HG03342 (cell line): ENCODE data around the gene MAP4K1.
"Not testable (repeated sequence)": the region's sequence is repeated elsewhere in the genome, so short reads cannot be mapped to it uniquely, and the experiment has no call there.

ENCODE experiments used
- ATAC-seq: cut with Tn5 transposase; IDR thresholded peaks from one replicate; pipeline ENCODE4 v1.9.1; 2021; ENCODE audit warnings: mild to moderate bottlenecking, moderate library complexity; ENCODE audit not compliant: unreplicated experiment

MAP4K1 gene

DNA sequence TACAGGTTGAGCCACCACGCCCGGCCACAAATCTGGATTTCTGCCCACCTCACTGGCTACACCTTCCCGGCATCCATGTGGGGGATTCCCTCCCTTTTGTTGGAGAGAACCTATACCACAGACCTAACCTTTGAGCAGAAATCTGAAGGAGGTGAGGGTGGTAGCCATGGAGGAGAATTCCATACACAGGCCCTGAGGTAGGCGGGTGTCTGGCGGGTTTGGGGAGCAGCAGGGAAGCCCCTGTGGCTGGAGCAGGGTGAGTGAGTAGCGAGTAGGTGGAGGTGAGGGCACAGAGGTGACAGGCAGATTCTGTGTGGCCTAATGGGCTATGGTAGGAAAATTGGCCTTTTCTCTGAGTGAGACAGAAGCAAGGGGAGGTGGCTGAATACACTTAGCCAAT is 11.8 kb upstream of the MAP4K1 start:
- ATAC-seq: no peak

DNA sequence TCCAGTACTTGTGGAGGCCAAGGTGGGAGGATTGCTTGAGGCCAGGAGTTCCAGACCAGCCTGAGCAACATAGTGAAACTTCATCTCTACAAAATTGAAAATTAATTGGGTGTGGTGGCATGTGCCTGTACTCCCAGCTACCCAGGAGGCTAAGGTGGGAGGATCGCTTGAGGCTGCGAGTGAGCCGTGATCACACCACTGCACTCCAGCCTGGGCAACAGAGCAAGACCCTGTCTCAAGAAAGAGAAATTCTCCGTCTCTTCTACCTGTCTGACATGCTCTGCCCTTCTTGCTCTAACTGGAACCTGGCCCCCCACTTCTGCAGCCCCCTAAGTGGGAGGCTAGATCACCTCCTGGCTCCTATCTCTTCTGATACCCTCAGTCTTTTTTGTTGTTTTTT is 8.6 kb upstream of the MAP4K1 start:
- no peak for ATAC-seq

DNA sequence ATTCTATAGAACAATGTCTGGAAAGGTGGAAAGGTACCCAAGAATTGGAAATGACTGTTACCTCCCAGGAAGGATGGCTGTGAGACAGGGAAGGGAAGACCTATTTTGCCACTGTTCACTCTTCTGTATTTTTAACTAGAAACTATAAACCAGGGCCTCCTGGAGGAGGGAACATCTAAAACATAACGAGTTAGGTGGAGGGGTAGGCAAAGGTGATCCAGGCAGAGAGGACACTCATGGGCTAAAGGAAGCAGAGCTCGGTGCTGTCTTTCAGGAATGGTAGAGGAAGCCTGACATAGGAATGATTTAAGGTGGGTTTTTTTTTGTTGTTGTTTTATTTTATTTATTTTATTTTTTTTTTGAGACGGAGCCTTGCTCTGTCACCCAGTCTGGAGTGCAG is 7.1 kb upstream of the MAP4K1 start:
- ATAC-seq: no peak

DNA sequence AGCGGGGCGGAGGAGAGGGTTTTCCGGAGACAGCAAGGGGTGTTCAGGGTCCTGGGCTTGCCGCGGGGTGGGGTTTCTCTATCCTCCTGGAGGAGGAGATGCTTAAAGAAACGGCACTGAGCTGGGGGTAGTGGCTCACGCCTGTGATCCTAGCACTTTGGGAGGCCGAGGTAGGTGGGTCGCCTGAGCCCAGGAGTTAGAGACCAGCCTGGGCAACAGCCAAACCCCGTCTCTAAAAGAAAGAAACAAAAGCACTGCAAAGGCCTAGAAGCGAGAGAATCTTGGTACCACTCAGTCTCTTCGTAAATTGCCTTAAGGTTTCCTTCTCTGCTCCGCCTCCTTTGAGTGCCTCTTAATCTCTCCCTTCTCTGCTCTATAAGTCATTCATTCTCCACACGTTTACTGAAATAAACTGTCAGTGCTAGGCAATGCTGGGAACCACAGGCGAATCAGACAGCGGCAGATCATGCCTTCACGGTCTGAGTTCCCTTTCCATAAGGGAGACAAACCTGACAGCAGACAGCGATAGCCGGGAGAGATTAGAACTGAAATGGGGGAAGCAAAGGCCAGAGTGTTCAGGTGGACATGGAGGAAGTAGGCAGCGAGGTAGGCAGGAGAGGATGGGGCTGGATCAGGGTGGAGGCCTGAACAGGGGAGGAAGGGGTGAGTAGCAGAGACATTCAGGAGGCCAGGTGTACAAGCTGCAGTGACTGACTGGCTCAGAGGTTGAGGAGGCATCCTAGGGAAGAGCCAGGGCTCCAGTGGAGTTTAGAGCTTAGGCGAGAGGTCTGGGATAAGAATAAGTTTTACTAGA is 1.8 kb upstream of the MAP4K1 start:
- no peak for ATAC-seq

DNA sequence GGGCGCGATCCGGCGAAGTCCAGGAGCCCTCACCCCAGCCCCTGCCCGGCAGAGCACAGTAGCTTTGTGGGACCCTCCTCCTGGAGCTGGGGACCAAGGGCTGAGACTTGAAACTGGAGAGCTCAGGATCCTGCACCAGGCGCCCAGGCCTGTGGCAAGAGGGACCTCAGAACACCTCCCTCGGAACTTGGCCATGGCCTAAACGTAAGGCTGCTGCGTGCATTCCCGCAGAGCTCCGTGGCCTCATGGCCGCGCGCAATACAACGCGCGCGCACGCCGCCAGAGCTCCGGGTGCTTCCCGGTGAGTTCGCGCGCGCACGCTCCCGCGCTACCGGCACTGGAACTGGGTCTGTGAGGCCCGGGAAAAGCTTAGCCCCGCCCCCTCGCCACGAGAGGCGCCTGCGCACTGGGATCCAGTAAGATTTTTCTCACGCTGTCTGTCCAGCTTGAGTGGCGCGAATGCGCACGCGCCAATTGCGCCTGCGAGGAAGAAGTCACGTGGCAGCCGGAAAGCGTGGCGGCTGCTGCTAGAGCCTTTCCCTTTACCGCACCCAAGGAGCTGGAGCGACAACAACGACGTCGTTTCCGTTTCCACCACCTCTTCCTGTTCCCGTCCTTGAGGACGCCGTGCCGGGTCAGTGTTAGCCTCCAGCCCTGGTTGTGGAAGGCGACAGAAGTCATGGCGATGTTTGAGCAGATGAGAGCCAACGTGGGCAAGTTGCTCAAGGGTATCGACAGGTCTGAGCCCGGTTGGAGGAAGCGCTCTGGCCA is 1.0 kb upstream of the MAP4K1 start, which contains the start of gene EIF3K:
EIF3K (plus strand) TSS at position 599 of the 771 bp plus-strand sequence; CDS start at position 680, 81 bp downstream.
- peak; percentile 54 for ATAC-seq

DNA sequence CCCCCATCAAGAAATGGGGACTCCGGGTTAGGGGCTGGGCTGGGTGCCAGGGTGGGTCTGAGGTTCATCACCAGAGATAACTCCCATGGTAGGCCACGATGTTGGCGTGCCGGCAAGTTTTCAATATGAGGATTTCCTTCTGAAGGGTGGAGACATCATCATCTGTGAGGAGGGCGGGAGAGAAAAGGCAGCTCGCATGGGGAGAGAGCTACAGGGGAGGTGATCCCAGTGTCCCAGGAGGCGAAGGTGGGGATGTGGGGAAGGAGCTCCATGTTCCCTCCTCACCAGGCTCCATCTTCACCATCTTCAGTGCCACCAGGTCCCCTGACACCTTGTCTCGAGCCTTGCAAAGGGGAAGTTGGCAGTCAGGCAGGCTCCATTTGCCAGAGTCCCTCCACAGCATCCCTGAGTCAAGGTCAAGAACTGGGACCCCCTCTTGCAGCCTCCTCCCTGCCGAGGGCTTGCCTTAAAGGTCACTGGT is 430 bp downstream of the MAP4K1 start:
- ATAC-seq: no peak

DNA sequence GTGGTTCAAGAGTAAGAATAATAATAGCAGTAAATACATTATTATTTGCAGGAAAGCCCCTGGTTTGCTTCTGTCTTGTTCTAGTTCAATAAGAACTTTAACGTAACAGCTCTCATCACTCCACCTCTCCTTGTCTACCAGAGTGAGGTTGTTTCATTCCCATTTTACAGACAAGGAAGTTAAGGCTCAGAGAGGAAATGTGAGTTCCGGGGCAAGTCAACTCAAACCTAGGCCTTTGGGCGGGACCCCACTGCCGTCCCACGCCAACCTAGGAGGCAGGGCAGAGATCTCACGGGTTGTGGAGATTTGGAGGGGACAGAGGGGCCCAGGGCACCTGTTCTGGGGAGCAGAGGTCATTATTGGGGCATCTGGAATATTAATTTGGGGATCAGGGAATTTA is 1.5 kb downstream of the MAP4K1 start:
- no peak for ATAC-seq

DNA sequence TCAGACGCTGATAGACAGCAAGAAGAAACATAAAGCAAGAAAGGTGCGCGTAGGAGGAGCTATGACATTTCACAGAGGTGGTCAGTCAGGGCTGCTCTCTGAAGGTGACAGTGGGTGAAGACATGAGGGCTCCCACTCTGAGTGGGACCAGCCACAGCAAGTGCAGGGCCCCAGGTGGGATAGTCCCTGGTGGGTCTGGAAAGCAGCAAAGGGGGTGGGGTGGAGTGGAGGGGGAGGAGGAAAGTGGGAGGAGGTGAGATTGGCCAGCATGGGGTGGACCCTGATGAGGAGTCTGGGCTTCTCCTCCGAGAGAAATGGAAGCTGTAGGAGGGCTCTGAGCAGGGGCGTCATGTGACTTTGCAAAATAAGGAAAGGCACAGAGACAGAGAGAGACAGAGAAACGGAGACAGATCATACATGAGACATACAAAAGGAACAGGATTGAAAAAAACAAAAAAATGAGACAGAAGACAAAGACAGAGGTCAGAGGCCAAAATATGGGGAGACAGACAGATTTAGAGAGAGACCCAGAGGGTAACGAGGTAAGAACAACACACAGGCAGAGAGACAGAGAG is 2.7 kb downstream of the MAP4K1 start:
- no peak for ATAC-seq

DNA sequence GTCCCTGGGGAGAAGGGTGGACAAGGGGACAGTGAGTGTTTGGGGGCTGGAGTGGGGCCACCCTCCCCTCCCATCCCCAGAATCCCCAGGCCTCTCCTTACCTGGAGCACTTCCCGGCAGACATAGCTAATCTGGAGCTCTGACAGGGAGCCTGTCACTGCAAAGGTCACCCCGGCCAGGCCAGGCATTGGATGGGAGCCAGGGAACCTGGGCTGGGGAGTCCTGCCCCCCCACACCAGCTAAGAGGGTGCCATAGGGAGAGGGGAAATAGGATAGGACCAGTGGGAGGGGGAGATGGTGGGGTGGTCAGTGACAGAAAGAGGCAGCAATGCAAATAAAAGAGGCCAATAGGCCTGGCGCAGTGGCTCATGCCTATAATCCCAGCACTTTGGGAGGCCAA is 3.5 kb downstream of the MAP4K1 start:
- no peak for ATAC-seq

DNA sequence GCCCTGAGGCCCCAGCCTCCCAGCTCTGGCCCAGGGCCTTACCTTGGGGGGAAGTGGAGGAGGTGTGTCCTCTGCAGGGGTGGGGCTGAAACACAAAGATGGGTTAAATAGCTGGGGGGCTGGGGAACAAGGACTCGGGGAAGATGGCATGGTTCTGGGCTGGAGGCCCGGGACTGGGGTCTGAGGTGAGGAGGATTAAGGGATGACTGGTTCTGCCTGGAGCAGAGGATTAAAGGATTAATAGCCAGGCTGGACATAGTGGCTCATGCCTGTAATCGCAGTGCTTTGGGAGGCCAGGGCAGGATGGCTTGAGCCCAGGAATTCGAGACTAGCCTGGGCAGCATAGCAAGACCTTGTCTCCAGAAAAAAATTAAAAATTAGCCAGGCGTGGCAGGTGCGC is 11.6 kb downstream of the MAP4K1 start:
- ATAC-seq: no peak

DNA sequence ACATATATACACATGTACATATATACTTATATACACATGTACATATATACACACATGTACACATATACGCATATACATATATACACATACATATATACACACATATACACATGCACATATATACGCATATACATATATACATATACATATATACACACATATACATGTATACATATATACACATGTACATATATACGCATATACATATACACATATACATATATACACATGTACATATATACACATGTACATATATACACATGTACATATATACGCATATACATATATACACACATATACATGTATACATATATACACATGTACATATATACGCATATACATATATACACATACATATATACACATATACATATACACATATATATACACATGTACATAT is 14.9 kb downstream of the MAP4K1 start:
- ATAC-seq: not testable (repeated sequence)

DNA sequence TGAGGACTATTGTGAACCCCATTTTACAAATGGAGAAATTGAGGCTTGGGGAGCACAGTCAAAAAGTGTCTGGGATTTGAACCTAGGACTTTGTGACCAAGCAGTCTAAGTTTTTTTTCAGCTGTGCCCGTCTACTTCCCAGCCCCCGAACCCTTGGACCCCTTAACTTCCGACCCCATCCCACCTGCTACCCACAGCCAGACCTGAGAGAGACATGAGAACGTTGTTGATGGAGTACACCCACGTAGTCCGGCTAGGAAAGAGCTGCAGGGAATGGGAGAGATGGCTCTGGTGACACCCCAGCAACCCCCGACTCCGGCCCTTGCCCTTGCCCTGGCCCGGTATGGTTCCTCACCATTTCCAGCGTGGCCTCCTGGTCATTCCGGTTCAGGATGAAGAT is 18.0 kb downstream of the MAP4K1 start:
- no peak for ATAC-seq

DNA sequence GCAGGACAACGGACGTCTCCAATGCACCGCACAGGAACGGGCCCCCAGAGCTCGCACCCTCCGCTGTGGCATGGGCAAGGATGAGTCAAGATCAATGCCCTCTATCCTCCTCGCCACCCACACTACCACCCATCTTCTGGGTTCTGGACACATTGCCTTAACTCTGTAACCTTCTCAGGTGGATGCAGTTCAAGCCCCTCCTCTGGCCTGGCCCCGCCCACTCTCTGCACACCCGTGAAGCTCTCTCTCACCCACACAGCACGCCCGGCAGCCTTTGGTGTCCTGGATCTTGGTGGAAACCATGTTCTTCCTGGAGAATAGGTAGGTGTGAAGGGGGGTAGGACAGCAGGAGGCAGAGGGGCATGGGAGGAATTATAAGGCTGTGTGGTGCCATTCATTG is 20.7 kb downstream of the MAP4K1 start:
- no peak for ATAC-seq

DNA sequence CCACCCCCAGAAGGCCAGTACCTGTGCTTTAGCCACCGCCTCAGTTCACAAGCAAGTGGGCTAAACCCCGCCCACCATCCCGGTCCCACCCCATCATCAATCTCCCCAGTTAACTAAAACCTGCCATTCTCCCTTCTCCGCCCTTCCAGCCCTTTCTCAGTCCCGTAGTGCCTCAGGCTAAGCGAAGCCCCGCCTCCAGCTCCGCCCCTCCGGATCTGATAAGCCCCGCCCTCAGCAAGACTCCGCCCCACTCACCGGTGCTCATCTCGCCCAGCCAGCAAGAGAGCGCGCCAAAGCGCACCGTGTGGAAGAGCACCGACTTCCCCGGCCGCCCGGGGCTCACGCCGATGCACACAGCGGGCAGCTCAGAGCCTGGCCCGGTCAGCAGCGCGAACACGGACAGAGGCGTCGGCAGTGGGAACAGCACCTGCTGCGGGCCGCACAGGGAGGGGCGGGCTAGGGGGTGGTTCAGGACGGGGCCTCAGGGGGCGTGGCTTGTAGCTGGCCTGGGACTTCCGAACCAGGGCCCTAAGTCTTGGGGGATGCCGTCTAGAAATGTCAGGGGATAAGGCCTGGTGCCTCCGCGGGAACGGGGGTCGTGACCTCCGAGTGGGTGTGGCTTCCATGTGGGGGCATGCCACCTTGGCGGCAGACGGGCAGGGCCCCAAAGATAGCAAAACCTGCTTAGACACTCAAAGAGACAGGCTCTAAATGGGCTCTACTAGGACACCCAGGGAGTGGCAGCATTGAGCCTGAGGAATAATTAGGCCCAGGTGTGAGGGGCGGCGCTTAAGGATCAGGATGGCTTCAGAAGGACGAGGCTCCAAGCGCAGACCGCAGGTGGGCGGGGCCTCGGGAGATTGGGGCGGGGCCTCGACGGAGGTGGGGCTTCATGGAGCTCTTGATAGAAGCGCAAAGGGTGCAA is 21.4 kb downstream of the MAP4K1 start:
- ATAC-seq: no peak

DNA sequence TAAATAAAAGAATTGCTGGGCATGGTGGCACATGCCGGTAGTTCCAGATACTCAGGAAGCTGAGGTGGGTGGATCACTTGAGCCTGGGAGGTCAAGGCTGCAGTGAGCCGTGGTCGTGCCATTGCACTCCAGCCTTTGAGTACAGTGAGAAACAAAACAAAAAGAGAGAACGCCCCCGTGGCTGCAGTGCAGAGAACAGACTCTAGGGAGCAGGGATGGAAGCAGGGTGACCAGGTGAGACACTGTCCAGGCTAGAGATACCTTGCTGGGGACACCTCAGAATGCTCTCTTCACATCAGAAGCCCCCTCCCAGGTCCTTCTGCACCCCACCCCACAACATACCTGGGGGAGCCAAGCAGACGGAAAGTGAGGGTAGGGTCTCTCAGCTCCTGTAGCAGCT is 24.8 kb downstream of the MAP4K1 start:
- ATAC-seq: no peak

DNA sequence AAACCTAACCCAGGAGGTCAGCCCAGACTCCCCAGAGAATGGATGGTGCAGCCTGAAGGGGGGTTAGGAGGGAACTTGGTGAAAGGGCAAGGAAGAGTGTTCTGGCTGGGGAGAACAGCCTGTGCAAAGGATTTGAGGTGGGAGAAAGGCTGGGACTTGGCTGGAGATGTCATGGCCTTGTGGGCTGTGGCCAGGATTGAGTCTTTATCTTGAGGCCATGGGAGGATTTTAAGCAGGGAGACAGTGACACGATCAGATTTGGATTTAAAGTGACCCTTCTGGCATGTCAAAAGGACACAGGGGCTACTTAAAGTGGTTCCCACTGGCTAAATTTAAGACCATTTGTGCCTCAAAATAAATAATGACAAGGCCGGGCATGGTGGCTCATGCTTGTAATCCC is 29.7 kb downstream of the MAP4K1 start:
- ATAC-seq: no peak

DNA sequence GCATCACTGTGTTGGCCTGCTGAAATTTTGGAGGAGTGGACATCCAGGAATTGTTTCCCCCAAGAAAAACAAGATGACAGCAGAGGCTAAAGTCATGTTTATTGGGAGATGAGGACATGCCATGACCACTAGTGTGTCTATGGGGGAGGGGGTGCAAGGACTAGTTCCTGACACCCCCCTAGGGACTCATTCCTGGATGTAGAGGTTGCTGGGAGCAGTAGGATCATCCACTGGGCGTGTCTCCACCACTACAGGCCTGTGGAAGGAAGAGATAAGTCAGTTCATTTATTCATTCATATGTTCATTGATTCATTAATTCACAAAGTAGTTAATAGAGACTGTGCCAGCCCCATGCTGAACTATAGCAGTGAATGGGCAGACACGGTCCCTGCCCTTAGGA is 30.2 kb downstream of the MAP4K1 start:
- no peak for ATAC-seq

DNA sequence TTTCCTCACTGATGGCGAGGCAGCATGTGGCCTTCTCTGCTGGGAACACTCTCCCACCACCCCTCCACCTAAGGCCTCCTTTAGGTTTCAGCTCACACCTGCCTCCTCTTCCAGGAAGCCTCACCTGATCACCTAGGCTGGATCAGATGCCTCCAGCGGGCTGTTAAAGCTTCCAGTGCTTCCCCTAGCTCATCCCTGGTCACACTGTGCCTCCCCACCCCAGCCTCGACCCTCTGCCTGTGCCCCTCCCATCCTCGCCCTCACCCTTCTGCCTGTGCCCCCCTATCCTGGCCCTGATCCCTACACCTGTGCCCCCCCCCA is 33.8 kb downstream of the MAP4K1 start:
- no peak for ATAC-seq

DNA sequence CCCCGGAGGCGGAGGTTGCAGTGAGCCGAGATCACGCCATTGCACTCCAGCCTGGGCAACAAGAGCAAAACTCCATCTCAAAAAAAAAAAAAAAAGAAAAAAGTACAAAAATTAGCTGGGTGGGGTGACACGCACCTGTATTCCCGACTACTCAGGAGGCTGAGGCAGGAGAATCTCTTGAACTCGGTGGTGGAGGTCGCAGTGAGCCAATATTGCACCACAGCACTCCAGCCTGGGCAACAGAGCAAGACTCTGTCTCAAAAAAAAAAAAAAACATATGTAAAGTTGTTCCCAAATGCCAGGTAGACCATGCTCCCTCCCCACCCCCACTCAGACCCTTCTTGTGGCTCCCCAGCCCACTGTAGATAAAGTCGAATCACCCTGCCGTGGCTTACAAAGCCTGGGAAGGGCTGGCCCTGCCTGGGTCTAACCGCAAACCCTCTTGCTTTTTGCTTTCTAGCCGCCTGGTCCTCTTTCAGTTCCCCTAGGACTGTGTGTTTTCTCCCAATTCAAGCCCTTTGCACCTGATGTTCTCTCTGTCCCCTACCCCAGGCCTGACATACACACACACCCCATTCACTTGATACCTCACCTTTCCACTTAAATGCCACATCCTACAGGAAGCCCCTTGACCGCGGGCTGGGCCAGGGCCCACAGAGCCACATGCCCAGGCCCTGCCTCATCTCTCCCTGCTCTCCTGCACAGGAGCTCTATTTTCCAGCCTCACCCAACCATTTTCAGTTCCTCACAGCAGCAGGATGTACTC is 34.4 kb downstream of the MAP4K1 start:
- peak; percentile 65 for ATAC-seq

DNA sequence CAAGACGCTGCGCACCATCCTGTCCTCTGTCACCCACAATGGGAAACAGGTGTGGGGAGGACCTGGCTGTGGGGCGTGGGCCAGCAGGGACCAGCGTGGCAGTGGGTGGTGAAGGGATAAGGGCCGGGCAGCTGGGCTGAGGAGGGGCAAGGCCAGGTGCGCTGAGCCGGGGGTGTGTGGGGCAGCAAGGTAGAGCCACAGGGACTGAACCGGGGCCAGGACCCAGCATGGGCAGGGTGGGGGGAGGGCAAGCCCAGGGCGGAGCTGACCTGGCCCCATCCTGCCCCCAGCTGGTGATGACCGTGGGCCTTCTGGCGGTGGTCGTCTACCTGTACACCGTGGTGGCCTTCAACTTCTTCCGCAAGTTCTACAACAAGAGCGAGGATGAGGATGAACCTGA is 37.7 kb downstream of the MAP4K1 start:
- ATAC-seq: no peak
